Psoas muscle (tissue), 8 donors: ENCODE measurements around the gene MANSC1. TPM values are rescaled to one million over a fixed set of nuclear protein-coding genes. Genes with fewer than 3 reads are reported as not detected.

Experiments used
- ATAC-seq, 4 donors: fragments of 200-7000 bp; cut with Tn5 transposase; one replicate each; pipeline ENCODE4 v1.9.1; 2020; ENCODE audit warnings: moderate library complexity in 3 of 4, mild to moderate bottlenecking in 2 of 4
- DNase-seq, 2 donors: peaks; one replicate each; pipeline ENCODE4 v3.0.0-alpha.2; 2020
- H3K27ac ChIP-seq: fragments of 200-600 bp; one replicate; pipeline ENCODE4 v1.8.0; 2022
- H3K27me3 ChIP-seq, 3 donors: fragments of 200-600 bp in 1 of 3; one replicate each; pipeline versions ENCODE4 v1.6.1 to v1.8.0; 2013 to 2022; ENCODE audit warnings: low read length in 2 of 3, mild to moderate bottlenecking in 2 of 3, moderate library complexity in 1 of 3; ENCODE audit not compliant: insufficient read depth in 3 of 3
- H3K36me3 ChIP-seq, 2 donors: fragments of 200-600 bp in 1 of 2; one replicate each; pipeline versions ENCODE4 v1.6.1 to v1.8.0; 2013 to 2022; ENCODE audit warnings: low read depth in 1 of 2, mild to moderate bottlenecking in 1 of 2, moderate library complexity in 1 of 2; ENCODE audit not compliant: insufficient read depth in 1 of 2
- H3K4me1 ChIP-seq: fragments of 200-600 bp; one replicate; pipeline ENCODE4 v1.8.0; 2022
- H3K4me3 ChIP-seq: fragments of 200-600 bp; one replicate; pipeline ENCODE4 v1.8.0; 2022; ENCODE audit warnings: mild to moderate bottlenecking
- H3K9me3 ChIP-seq: fragments of 200-600 bp; one replicate; pipeline ENCODE4 v1.8.0; 2022
- CTCF ChIP-seq: fragments of 200-600 bp; IDR thresholded peaks from one replicate; pipeline ENCODE4 v1.8.0; 2022; ENCODE audit warnings: antibody characterized with exemption
- WGBS, 3 donors: extraction: QIAGEN DNeasy Blood & Tissue Kit; methylation state at CpG; one replicate each; pipeline versions ENCODE4 v1.1.6 to v1.1.7; 2013; 5-methylcytosine and 5-hydroxymethylcytosine counted together
- intact Hi-C, 2 donors: fragments of 100-400 bp; cut with DNase I; formaldehyde crosslinking; loops; one replicate each; pipeline versions ENCODE4 v1.11.0 to v1.14.2; 2022
- polyA plus RNA-seq, 3 donors: library from polyadenylated mRNA; stranded (reverse); fragments of 200-250 nt; gene quantifications; one replicate each; pipeline ENCODE4 v1.2.3, GENCODE V29; 2013
- total RNA-seq, 4 donors: library from RNA; stranded (reverse); fragmentation: NEBNext Ultra II Directional in 2 of 4; extraction: Animal tissue kit (Norgen Biotek cat#: 25700) in 2 of 4; gene quantifications; one replicate each; pipeline versions ENCODE4 v1.2.1 to v1.2.4, GENCODE V29; 2021 to 2023
- donor health status: healthy with polysubstance abuse.
- donor health status: DM: no; HTN: no; CAD: no; lungs with moderate emphysema.
- donor health status: Bipolar disorder and iron deficiency.
- donor health status: healthy.
- donor health status: DM: yes; HTN: yes; CAD: no.
- donor health status: DM: no; HTN: no; CAD: no.
- donor health status: DM: no; HTN: no; CAD: no.
- donor health status: DM: yes; HTN: yes; CAD: no.

The MANSC1 gene
- total and polyA plus RNA-seq, 7 donors: 2.2 to 3.6 (median 3.2) TPM

GRCh38 chr12:12336511-12336910 lies 13.5 kb downstream of the MANSC1 start:
- ATAC-seq: no peak
- no peak overlapping the region for H3K27ac ChIP-seq
- no peaks in the 10 kb centered on the region for H3K4me1 ChIP-seq
- TF ChIP-seq CTCF: no peak
- DNase-seq: no peak
- WGBS, 3 donors: 80 to 100% (median 87%) methylated on average over 1 of the region's 1 CpG
- H3K4me3 ChIP-seq: no peak overlapping the region
- no peaks in the 10 kb centered on the region for H3K27me3 ChIP-seq
- no peaks in the 10 kb centered on the region for H3K36me3 ChIP-seq
- H3K9me3 ChIP-seq: no peaks in the 10 kb centered on the region
- intact Hi-C loops: loop anchor here (5.0 to 10.0 kb wide), 2 partner anchors 179 to 752 kb away; no protein-coding TSS in a partner anchor

GRCh38 chr12:12336049-12336411 lies 14.0 kb downstream of the MANSC1 start:
- no peak for TF ChIP-seq CTCF
- Histone ChIP-seq H3K4me3 (no peak overlapping the region), H3K27ac (no peak overlapping the region), H3K9me3 (no peaks in the 10 kb centered on the region), H3K36me3 (no peaks in the 10 kb centered on the region), H3K4me1 (no peaks in the 10 kb centered on the region), H3K27me3 (no peaks in the 10 kb centered on the region)
- 86 to 93% (median 89%) methylated on average over 5 of the region's 5 CpGs for WGBS, 3 donors
- intact Hi-C loops: loop anchor here (5.0 to 10.0 kb wide), 2 partner anchors 179 to 751 kb away; no protein-coding TSS in a partner anchor
- ATAC-seq: no peak
- DNase-seq: no peak

GRCh38 chr12:12334367-12335040 lies 15.5 kb downstream of the MANSC1 start:
- Histone ChIP-seq H3K9me3 (no peaks in the 10 kb centered on the region), H3K27me3 (no peaks in the 10 kb centered on the region), H3K4me1 (no peaks in the 10 kb centered on the region), H3K27ac (no peak overlapping the region), H3K36me3 (no peaks in the 10 kb centered on the region), H3K4me3 (no peak overlapping the region)
- peak; percentile 86 for TF ChIP-seq CTCF
- peak; percentile 32 to 73 for DNase-seq
- WGBS, 3 donors: 25 to 28% (median 27%) methylated on average over 10 of the region's 10 CpGs
- peak; percentile 60 to 88 (median 73) for ATAC-seq
- intact Hi-C loops: loop anchor here (2.0 to 10.0 kb wide), 4 partner anchors 177 to 750 kb away; no protein-coding TSS in a partner anchor

- no peak for DNase-seq
- 65 to 78% (median 71%) methylated on average over 12 of the region's 12 CpGs for WGBS, 3 donors
- no peaks in the 10 kb centered on the region for H3K4me1 ChIP-seq
- TF ChIP-seq CTCF: no peak
- no peaks in the 10 kb centered on the region for H3K36me3 ChIP-seq
- no peak overlapping the region for H3K27ac ChIP-seq
- no peaks in the 10 kb centered on the region for H3K27me3 ChIP-seq
- H3K9me3 ChIP-seq: no peaks in the 10 kb centered on the region
- H3K4me3 ChIP-seq: no peak overlapping the region
- no peak for ATAC-seq
- intact Hi-C loops: loop anchor here (2.0 to 10.0 kb wide), 3 partner anchors 251 to 749 kb away; no protein-coding TSS in a partner anchor
Measured at GRCh38 chr12:12333407-12334366, 16.4 kb downstream of the MANSC1 start.
